WTC11 (cell line): ENCODE results near the gene TMEM120B.

Source experiments
- AR ChIP-seq: fragments of 250-450 bp; sonication (Bioruptor Pico); IDR thresholded peaks from 2 replicates; pipeline ENCODE4 v1.9.0; 2021; ENCODE audit warnings: mild to moderate bottlenecking
- CBFB ChIP-seq: sonication (generic); formaldehyde crosslinking; IDR thresholded peaks from 2 replicates; pipeline ENCODE4 v1.8.1; 2022; ENCODE audit warnings: mild to moderate bottlenecking, low read depth, missing genetic modification reagents
- CREM ChIP-seq: sonication (generic); formaldehyde crosslinking; IDR thresholded peaks from 2 replicates; pipeline ENCODE4 v1.8.1; 2022; ENCODE audit warnings: mild to moderate bottlenecking, missing genetic modification reagents, moderate library complexity
- CTCF ChIP-seq: fragments of 200-600 bp; IDR thresholded peaks from 2 replicates; pipeline ENCODE4 v1.8.0; 2022; ENCODE audit warnings: antibody characterized with exemption
- SP1 ChIP-seq: sonication (generic); formaldehyde crosslinking; conservative IDR thresholded peaks from 2 replicates; pipeline ENCODE4 v1.8.1; 2022; ENCODE audit warnings: missing genetic modification reagents
- USF1 ChIP-seq: sonication (generic); formaldehyde crosslinking; IDR thresholded peaks from 2 replicates; pipeline ENCODE4 v1.8.0; 2022; ENCODE audit warnings: mild to moderate bottlenecking, missing genetic modification reagents
- ZMAT4 ChIP-seq: fragments of 250-450 bp; sonication (Bioruptor Pico); IDR thresholded peaks from 2 replicates; pipeline ENCODE4 v1.9.0; 2021; ENCODE audit warnings: mild to moderate bottlenecking

GRCh38 chr12:121789233-121789781 is 76.8 kb downstream of the TMEM120B start:
- TF ChIP-seq CBFB, result no peak
- no peak for TF ChIP-seq AR (CRISPR knock-in tag)
- TF ChIP-seq SP1 (CRISPR knock-in tag), result no peak
- no peak for TF ChIP-seq CTCF
- no peak for TF ChIP-seq CREM (CRISPR knock-in tag)
- no peak for TF ChIP-seq ZMAT4 (CRISPR knock-in tag)
- TF ChIP-seq USF1, result no peak
